Prostate gland (tissue), 2 donors: ENCODE measurements around the gene TANGO6. TPM values are rescaled to one million over a fixed set of nuclear protein-coding genes. Genes with fewer than 3 reads are reported as not detected.

Source experiments
- DNase-seq: peaks from one replicate; pipeline ENCODE4 v3.0.0-alpha.2; 2019; ENCODE audit warnings: low spot score
- H3K27ac ChIP-seq, 2 donors: fragments of 200-600 bp; sonication (generic); 2 replicates each; pipeline ENCODE4 v1.5.1; 2017 to 2019
- H3K27me3 ChIP-seq: fragments of 200-600 bp; sonication (generic); replicated peaks from 2 replicates; pipeline ENCODE4 v1.5.1; 2019; ENCODE audit not compliant: insufficient read depth
- H3K36me3 ChIP-seq, 2 donors: fragments of 200-600 bp; sonication (generic); 1 replicate in 1 of 2; 2 replicates in 1 of 2; pipeline versions ENCODE4 v1.5.1 to v1.8.1; 2017 to 2019
- H3K4me1 ChIP-seq: fragments of 200-600 bp; sonication (generic); replicated peaks from 2 replicates; pipeline ENCODE4 v1.5.1; 2019
- H3K4me3 ChIP-seq, 2 donors: fragments of 200-600 bp; sonication (generic); 2 replicates each; pipeline ENCODE4 v1.5.1; 2017 to 2019
- H3K9me3 ChIP-seq: fragments of 200-600 bp; sonication (generic); 2 replicates; pipeline ENCODE4 v1.5.1; 2017
- POLR2A ChIP-seq: fragments of 450-650 bp; IDR thresholded peaks from one replicate; pipeline ENCODE4 v1.6.1; 2016; ENCODE audit warnings: antibody characterized with exemption, mild to moderate bottlenecking
- POLR2AphosphoS5 ChIP-seq: sonication (generic); formaldehyde crosslinking; IDR thresholded peaks from one replicate; pipeline ENCODE4 v1.6.1; 2017; ENCODE audit warnings: antibody characterized with exemption
- WGBS: methylation state at CpG from one replicate; pipeline ENCODE4 v1.1.5; 2018; 5-methylcytosine and 5-hydroxymethylcytosine counted together
- intact Hi-C: fragments of 100-400 bp; cut with DNase I; formaldehyde crosslinking; loops from one replicate; pipeline ENCODE4 v1.14.2; 2022
- total RNA-seq, 2 donors: library from RNA; depleted of rRNA; stranded (reverse); fragments of >200 nt; gene quantifications; one replicate each; pipeline ENCODE4 v1.1.0, GENCODE V29; 2016
- TF ChIP-seq, protein P1 (sequence below), 4 experiments: fragments of 200-600 bp in 2 of 4; fragments of 450-650 bp in 2 of 4; sonication (generic) in 2 of 4; IDR thresholded peaks; 1 replicate in 3 of 4; 2 replicates in 1 of 4; pipeline ENCODE4 v1.5.1; 2016 to 2019; ENCODE audit warnings: antibody characterized with exemption in 4 of 4, mild to moderate bottlenecking in 2 of 4, moderate library complexity in 2 of 4

Gene TANGO6
- total RNA-seq, 2 donors from 2014 or later, result 13.1 to 28.6 TPM

DNA sequence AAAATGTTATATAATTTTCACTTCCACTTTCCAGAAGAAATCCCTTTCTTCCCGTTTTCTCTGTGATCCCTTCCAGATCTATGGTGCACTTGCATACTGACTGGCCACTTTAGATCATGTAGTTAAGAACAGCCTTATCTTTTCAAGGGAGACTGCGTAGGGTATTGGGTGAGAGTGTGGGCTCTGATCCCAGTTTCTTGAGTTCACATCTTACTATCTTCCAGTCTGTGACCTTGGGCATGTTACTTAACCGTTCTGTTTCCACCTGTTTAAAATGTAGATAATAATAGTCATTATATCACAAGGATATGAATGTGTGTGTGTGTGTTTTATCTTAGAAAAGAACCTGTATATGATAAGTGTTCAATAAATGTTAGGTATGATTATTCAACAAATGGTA lies 83.7 kb downstream of the TANGO6 start:
- intact Hi-C loops, result no loop called here
- no peaks in the 10 kb centered on the region for H3K27me3 ChIP-seq
- H3K4me1 ChIP-seq, result no peaks in the 10 kb centered on the region
- TF ChIP-seq POLR2A, result no peak
- no peak for TF ChIP-seq POLR2AphosphoS5
- TF ChIP-seq, protein P1, sequence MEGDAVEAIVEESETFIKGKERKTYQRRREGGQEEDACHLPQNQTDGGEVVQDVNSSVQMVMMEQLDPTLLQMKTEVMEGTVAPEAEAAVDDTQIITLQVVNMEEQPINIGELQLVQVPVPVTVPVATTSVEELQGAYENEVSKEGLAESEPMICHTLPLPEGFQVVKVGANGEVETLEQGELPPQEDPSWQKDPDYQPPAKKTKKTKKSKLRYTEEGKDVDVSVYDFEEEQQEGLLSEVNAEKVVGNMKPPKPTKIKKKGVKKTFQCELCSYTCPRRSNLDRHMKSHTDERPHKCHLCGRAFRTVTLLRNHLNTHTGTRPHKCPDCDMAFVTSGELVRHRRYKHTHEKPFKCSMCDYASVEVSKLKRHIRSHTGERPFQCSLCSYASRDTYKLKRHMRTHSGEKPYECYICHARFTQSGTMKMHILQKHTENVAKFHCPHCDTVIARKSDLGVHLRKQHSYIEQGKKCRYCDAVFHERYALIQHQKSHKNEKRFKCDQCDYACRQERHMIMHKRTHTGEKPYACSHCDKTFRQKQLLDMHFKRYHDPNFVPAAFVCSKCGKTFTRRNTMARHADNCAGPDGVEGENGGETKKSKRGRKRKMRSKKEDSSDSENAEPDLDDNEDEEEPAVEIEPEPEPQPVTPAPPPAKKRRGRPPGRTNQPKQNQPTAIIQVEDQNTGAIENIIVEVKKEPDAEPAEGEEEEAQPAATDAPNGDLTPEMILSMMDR (IDR thresholded peaks at IDR 0.05), result no peak
- 86% methylated on average over 3 of the region's 3 CpGs for WGBS
- DNase-seq, result no peak
- no peak overlapping the region for H3K27ac ChIP-seq
- H3K9me3 ChIP-seq, result no peaks in the 10 kb centered on the region
- H3K36me3 ChIP-seq, result no peaks in the 10 kb centered on the region
- H3K4me3 ChIP-seq, result no peak overlapping the region

DNA sequence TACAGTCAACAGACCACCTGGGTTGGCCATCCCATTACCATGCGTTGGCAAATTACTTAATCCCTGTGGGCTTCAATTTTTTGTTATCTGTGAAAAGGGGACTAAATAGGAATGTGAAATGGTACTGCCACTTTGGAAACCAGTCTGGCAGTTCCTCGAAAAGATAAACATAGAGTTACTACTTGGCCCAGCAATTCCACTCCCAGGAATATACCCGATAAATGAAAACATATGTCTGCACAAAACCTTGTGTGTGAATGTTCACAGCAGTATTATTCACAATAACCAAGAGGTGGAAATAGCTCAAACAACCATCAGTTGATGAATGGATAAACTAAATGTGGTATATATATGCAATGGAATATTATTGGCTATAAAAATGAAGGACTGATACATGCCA lies 87.9 kb downstream of the TANGO6 start:
- WGBS, result 73% methylated on average over 3 of the region's 3 CpGs
- intact Hi-C loops, result loop anchor here (10.0 kb wide), 1 partner anchor 64 kb away; no protein-coding TSS in a partner anchor

DNA sequence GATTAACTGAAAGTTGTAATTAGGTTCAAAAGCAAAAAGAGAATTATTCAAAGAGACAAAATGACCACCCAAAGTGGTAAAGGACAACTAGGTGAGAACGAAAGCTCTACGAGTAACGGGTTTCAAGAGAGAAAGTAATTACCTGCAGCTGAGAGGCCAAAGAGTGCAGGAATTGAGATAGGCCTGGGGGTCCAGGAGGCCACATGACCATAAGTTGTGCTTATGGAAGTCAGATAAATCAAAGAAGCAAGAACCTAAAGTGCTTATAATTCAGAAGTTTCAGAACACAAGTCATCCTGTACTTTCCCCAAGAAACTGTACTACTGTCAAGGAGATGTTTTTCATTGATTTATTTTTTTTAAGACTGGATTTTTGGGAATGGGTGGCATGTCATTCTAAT lies 91.1 kb downstream of the TANGO6 start:
- WGBS, result 96% methylated on average over 3 of the region's 3 CpGs
- Histone ChIP-seq H3K9me3 (no peaks in the 10 kb centered on the region), H3K27me3 (no peaks in the 10 kb centered on the region), H3K4me1 (no peaks in the 10 kb centered on the region), H3K4me3 (no peak overlapping the region), H3K27ac (no peak overlapping the region), H3K36me3 (no peaks in the 10 kb centered on the region)
- DNase-seq, result no peak
- intact Hi-C loops, result loop anchor here (10.0 kb wide), 1 partner anchor 60 kb away; no protein-coding TSS in a partner anchor
- TF ChIP-seq POLR2AphosphoS5, result no peak
- TF ChIP-seq, protein P1 (IDR thresholded peaks at IDR 0.05), result no peak

More for the DNA sequence above, 87.9 kb downstream of the TANGO6 start:
- no peaks in the 10 kb centered on the region for H3K9me3 ChIP-seq
- no peak overlapping the region for H3K4me3 ChIP-seq
- no peaks in the 10 kb centered on the region for H3K36me3 ChIP-seq
- no peak overlapping the region for H3K27ac ChIP-seq
- DNase-seq, result no peak
- H3K27me3 ChIP-seq, result no peaks in the 10 kb centered on the region
- TF ChIP-seq POLR2A (no peak), POLR2AphosphoS5 (no peak)
- TF ChIP-seq, protein P1 (IDR thresholded peaks at IDR 0.05), result no peak
- H3K4me1 ChIP-seq, result no peaks in the 10 kb centered on the region

DNA sequence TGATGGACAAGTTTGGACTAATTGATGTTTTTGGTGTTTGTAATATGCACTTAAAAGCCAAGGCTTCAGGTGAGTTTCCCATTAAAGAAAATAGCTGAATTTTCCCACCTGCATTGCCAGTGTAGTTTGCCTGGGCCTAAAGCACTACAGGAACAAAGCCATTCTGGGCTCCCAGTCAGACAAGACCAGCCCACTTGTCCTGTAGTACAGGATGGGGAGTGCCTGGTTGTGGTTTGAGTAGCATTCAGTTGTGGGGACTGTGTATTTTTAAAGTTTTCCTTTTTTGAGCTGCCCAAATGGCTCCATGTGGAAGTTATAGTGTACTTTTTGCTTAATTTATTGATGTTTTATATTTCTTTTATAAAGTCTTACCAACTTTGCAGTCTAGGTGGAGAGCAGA lies 91.7 kb downstream of the TANGO6 start:
- TF ChIP-seq POLR2AphosphoS5, result no peak
- TF ChIP-seq, protein P1 (IDR thresholded peaks at IDR 0.05), result no peak
- TF ChIP-seq POLR2A, result no peak
- no peak overlapping the region for H3K27ac ChIP-seq
- no peak for DNase-seq
- no peaks in the 10 kb centered on the region for H3K9me3 ChIP-seq
- intact Hi-C loops, result loop anchor here (5.0 to 10.0 kb wide), 3 partner anchors 43 to 172 kb away; partner anchors contain the start of gene HAS3
- H3K27me3 ChIP-seq, result no peaks in the 10 kb centered on the region
- no peaks in the 10 kb centered on the region for H3K4me1 ChIP-seq
- no peaks in the 10 kb centered on the region for H3K36me3 ChIP-seq
- no peak overlapping the region for H3K4me3 ChIP-seq
